GM20000 (cell line): ENCODE measurements around the gene SMIM23.

Source experiments
- DNase-seq: peaks from one replicate; pipeline ENCODE4 v3.0.0; 2012; ENCODE audit warnings: low spot score
- CTCF ChIP-seq: IDR thresholded peaks from 2 replicates; pipeline ENCODE4 v1.5.1; 2012; ENCODE audit warnings: mild to moderate bottlenecking, control low read depth; ENCODE audit errors: extremely low read depth, missing control alignments

SMIM23 gene

GRCh38 chr5:171839112-171839511 lies 53.5 kb downstream of the SMIM23 start:
- TF ChIP-seq CTCF: no peak
- no peak for DNase-seq

DNA sequence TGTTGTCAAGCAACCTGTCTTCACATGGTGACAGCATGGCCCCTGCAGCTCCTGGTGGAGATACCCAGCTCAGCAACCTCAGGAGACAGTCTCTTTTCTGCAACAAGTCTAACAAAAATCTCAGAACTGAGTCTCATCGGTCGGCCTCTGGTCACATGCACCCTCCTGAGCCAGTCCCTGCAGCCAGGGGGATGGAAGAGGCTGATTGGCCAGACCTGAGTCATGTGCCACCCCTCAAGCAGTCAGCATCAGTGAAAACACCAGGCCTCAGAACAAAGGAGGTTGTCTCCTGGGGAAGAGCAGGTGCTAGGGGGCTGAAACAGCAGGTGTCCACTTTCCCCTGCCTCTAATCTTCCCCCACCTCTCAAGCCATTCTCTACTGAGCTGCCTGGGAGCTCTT lies 54.4 kb downstream of the SMIM23 start:
- no peak for DNase-seq
- no peak for TF ChIP-seq CTCF
